HepG2 (cell line): ENCODE measurements around the gene SMTN. TPM values are rescaled to one million over a fixed set of nuclear protein-coding genes. Genes with fewer than 3 reads are reported as not detected.

ENCODE experiments used
- BORCS8-MEF2B ChIP-seq: sonication (generic); formaldehyde crosslinking; IDR thresholded peaks from 2 replicates; pipeline ENCODE4 v1.8.0; 2022; ENCODE audit warnings: mild to moderate bottlenecking, missing genetic modification reagents
- CBX1 ChIP-seq: IDR thresholded peaks from one replicate; pipeline ENCODE4 v1.6.1; 2016; ENCODE audit warnings: antibody characterized with exemption, low read depth
- CBX2 ChIP-seq, 2 experiments: fragments of 200-600 bp in 1 of 2; sonication (generic); formaldehyde crosslinking in 1 of 2; IDR thresholded peaks; 2 replicates each; pipeline versions ENCODE4 v1.7.0 to v1.8.1; 2018 to 2022; ENCODE audit warnings: low read depth in 2 of 2, low read length in 1 of 2, mild to moderate bottlenecking in 1 of 2, missing genetic modification reagents in 1 of 2
- ETV5 ChIP-seq: IDR thresholded peaks from 2 replicates; pipeline ENCODE4 v1.6.1; 2018; ENCODE audit warnings: missing biosample characterization, missing genetic modification reagents, inconsistent platforms, borderline replicate concordance
- FOSL1 ChIP-seq: sonication (generic); formaldehyde crosslinking; IDR thresholded peaks from 2 replicates; pipeline ENCODE4 v1.9.0; 2021; ENCODE audit warnings: missing genetic modification reagents, borderline replicate concordance
- FOXA3 ChIP-seq: IDR thresholded peaks from 2 replicates; pipeline ENCODE4 v1.6.1; 2016; ENCODE audit warnings: missing genetic modification reagents, missing compliant biosample characterization
- GABPB1 ChIP-seq: IDR thresholded peaks from 2 replicates; pipeline ENCODE4 v1.6.1; 2016; ENCODE audit warnings: mild to moderate bottlenecking, missing genetic modification reagents, moderate library complexity, missing compliant biosample characterization
- IKZF5 ChIP-seq: IDR thresholded peaks from 2 replicates; pipeline ENCODE4 v1.6.1; 2018; ENCODE audit warnings: missing genetic modification reagents, mild to moderate bottlenecking, missing compliant biosample characterization
- KDM5B ChIP-seq: sonication (generic); formaldehyde crosslinking; IDR thresholded peaks from 2 replicates; pipeline ENCODE4 v1.4.0; 2020; ENCODE audit warnings: missing genetic modification reagents, mild to moderate bottlenecking, borderline replicate concordance
- KLF11 ChIP-seq: IDR thresholded peaks from 2 replicates; pipeline ENCODE4 v1.6.1; 2016; ENCODE audit warnings: missing compliant biosample characterization
- KLF13 ChIP-seq: sonication (generic); formaldehyde crosslinking; IDR thresholded peaks from 2 replicates; pipeline ENCODE4 v1.4.0; 2020; ENCODE audit warnings: mild to moderate bottlenecking, missing genetic modification reagents
- KLF16 ChIP-seq, 2 experiments: sonication (generic) in 1 of 2; formaldehyde crosslinking in 1 of 2; IDR thresholded peaks; 2 replicates each; pipeline versions ENCODE4 v1.6.1 to v1.8.0; 2016 to 2023; ENCODE audit warnings: missing genetic modification reagents in 2 of 2, missing compliant biosample characterization in 1 of 2
- MYC ChIP-seq: sonication (generic); formaldehyde crosslinking; IDR thresholded peaks from 2 replicates; pipeline ENCODE4 v1.9.0; 2021; ENCODE audit warnings: missing genetic modification reagents, borderline replicate concordance
- NFE2 ChIP-seq: sonication (generic); formaldehyde crosslinking; IDR thresholded peaks from 2 replicates; pipeline ENCODE4 v1.4.0; 2020; ENCODE audit warnings: missing genetic modification reagents
- NR0B2 ChIP-seq: sonication (generic); formaldehyde crosslinking; IDR thresholded peaks from 2 replicates; pipeline ENCODE4 v1.4.0; 2020; ENCODE audit warnings: mild to moderate bottlenecking, missing genetic modification reagents
- SOX6 ChIP-seq, 2 experiments: fragments of 450-650 bp in 1 of 2; sonication (generic) in 1 of 2; formaldehyde crosslinking in 1 of 2; IDR thresholded peaks; 2 replicates each; pipeline versions ENCODE4 v1.4.0 to v1.6.1; 2017 to 2020; ENCODE audit warnings: antibody characterized with exemption in 1 of 2, mild to moderate bottlenecking in 1 of 2, missing genetic modification reagents in 1 of 2
- YEATS4 ChIP-seq: sonication (generic); formaldehyde crosslinking; IDR thresholded peaks from 2 replicates; pipeline ENCODE4 v1.4.0; 2020; ENCODE audit warnings: missing genetic modification reagents, borderline replicate concordance
- ZBTB20 ChIP-seq: sonication (generic); formaldehyde crosslinking; IDR thresholded peaks from 2 replicates; pipeline ENCODE4 v1.8.1; 2023; ENCODE audit warnings: missing genetic modification reagents, low read depth, mild to moderate bottlenecking, borderline replicate concordance
- ZBTB38 ChIP-seq: sonication (generic); formaldehyde crosslinking; IDR thresholded peaks from 2 replicates; pipeline ENCODE4 v1.5.1; 2020; ENCODE audit warnings: mild to moderate bottlenecking, missing genetic modification reagents
- ZKSCAN5 ChIP-seq: sonication (generic); formaldehyde crosslinking; IDR thresholded peaks from 2 replicates; pipeline ENCODE4 v1.5.1; 2020; ENCODE audit warnings: mild to moderate bottlenecking, missing genetic modification reagents
- ZNF207 ChIP-seq: fragments of 450-650 bp; IDR thresholded peaks from 2 replicates; pipeline ENCODE4 v1.6.1; 2016; ENCODE audit warnings: antibody characterized with exemption, borderline replicate concordance
- ZNF282 ChIP-seq: fragments of 450-650 bp; IDR thresholded peaks from 2 replicates; pipeline ENCODE4 v1.6.1; 2018; ENCODE audit not compliant: partially characterized antibody
- ZNF30 ChIP-seq: sonication (generic); formaldehyde crosslinking; IDR thresholded peaks from 2 replicates; pipeline ENCODE4 v1.5.0; 2020; ENCODE audit warnings: mild to moderate bottlenecking, missing genetic modification reagents
- ZNF350 ChIP-seq: sonication (generic); formaldehyde crosslinking; IDR thresholded peaks from 2 replicates; pipeline ENCODE4 v1.4.0; 2020; ENCODE audit warnings: mild to moderate bottlenecking, low read depth, missing genetic modification reagents, borderline replicate concordance
- polyA plus RNA-seq, 8 experiments: library from polyadenylated mRNA; depleted of rRNA in 3 of 8; stranded (reverse) in 7 of 8; unstranded in 1 of 8; fragments of >200 nt; fragmentation: Illumina TruSeq in 4 of 8; extraction: Trizol in 4 of 8; gene quantifications; 2 replicates each; pipeline versions ENCODE4 v1.2.1 to v1.2.3, GENCODE V29; 2011 to 2016; ENCODE audit warnings: low read depth in 4 of 8, missing spikeins in 1 of 8, mixed read lengths in 1 of 8; ENCODE audit not compliant: insufficient read depth in 1 of 8
- total RNA-seq, 5 experiments: library from RNA; depleted of rRNA; stranded (reverse); fragments of >200 nt; fragmentation: Illumina TruSeq; extraction: Trizol; gene quantifications; 2 replicates each; pipeline ENCODE4 v1.2.3, GENCODE V29; 2016; ENCODE audit warnings: low read depth in 1 of 5
- TF ChIP-seq, protein P1 (sequence below): sonication (generic); formaldehyde crosslinking; IDR thresholded peaks from 2 replicates; pipeline ENCODE4 v1.8.0; 2022; ENCODE audit warnings: mild to moderate bottlenecking, missing genetic modification reagents
- TF ChIP-seq, protein P2 (sequence below): IDR thresholded peaks from 2 replicates; pipeline ENCODE4 v1.6.1; 2016; ENCODE audit warnings: low read depth, borderline replicate concordance

The SMTN gene
- total and polyA plus RNA-seq, 2 of the 13 experiments (the other 11 are each of a cell fraction or from before 2014, with no cell fraction given) = 14.7 to 26.1 TPM

DNA sequence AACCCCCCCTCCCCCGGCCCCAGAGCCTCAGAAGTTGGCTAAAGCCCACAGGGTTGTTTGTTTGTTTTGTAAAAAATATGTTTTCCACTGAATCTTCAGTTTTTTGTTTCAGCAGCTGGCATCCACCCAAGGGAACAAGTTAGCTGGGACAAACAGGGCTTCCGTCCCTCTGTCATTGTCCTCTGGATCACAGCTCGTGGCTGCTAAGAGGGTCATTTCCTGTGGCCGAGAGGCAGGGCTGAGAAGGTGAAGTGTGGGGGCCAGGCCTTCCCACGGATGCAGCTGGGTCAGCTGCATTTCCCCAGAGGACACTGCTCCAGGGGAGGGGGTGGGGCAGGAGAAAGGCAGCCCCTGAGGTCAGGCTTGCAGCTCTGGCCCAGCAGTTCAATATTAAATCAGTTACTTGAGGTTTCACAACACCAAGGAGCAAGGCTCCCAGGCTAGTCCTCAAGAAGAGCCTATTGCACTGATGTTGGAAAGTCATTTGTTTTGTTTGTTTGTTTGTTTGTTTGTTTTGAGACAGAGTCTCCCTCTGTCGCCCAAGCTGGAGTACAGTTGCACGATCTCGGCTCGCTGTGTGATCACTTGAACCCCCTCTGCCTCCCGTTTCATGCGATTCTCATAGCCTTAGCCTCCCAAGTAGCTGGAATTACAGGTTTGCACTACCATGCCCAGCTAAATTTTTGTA, 34.4 kb upstream of the SMTN start (continued):
- TF ChIP-seq ZBTB20 (CRISPR knock-in tag) = no peak
- TF ChIP-seq MYC (CRISPR knock-in tag) = no peak; the same call in 1 of the 2 replicates
- peak; percentile 39; the same call in 1 of the 2 replicates for TF ChIP-seq FOXA3 (CRISPR knock-in tag)
- no peak for TF ChIP-seq CBX1
- TF ChIP-seq KDM5B = no peak; the same call in 1 of the 2 replicates
- no peak for TF ChIP-seq KLF13 (CRISPR knock-in tag)
- peak in 1 of 2 experiments; percentile 31; a peak in 1 of 4 replicates for TF ChIP-seq KLF16 (CRISPR knock-in tag; IDR thresholded peaks at IDR 0.05)
- no peak for TF ChIP-seq ZNF207
- no peak for TF ChIP-seq FOSL1 (CRISPR knock-in tag)
- TF ChIP-seq IKZF5 = 0 out of 2 replicates have a peak, but pooled peaks have one; percentile 17
- 0 out of 2 replicates have a peak, but pooled peaks have one; percentile 33 for TF ChIP-seq ZBTB38 (CRISPR knock-in tag)
- no peak for TF ChIP-seq ZKSCAN5
- no peak for TF ChIP-seq SOX6 (IDR thresholded peaks at IDR 0.05)
- TF ChIP-seq SOX6 (CRISPR knock-in tag; IDR thresholded peaks at IDR 0.05) = peak; percentile 59
- no peak for TF ChIP-seq CBX2 (IDR thresholded peaks at IDR 0.05; ENCODE audit: low read depth, low read length)
- no peak for TF ChIP-seq CBX2 (CRISPR knock-in tag; IDR thresholded peaks at IDR 0.05; ENCODE audit: low read depth)
- no peak for TF ChIP-seq ZNF282
- no peak for TF ChIP-seq NFE2 (CRISPR knock-in tag)
- TF ChIP-seq ETV5 (CRISPR knock-in tag) = peak; percentile 17; the same call in 1 of the 2 replicates
- TF ChIP-seq, protein P1, sequence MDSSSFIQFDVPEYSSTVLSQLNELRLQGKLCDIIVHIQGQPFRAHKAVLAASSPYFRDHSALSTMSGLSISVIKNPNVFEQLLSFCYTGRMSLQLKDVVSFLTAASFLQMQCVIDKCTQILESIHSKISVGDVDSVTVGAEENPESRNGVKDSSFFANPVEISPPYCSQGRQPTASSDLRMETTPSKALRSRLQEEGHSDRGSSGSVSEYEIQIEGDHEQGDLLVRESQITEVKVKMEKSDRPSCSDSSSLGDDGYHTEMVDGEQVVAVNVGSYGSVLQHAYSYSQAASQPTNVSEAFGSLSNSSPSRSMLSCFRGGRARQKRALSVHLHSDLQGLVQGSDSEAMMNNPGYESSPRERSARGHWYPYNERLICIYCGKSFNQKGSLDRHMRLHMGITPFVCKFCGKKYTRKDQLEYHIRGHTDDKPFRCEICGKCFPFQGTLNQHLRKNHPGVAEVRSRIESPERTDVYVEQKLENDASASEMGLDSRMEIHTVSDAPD (CRISPR knock-in tag) = no peak
- peak; percentile 38; the same call in 1 of the 2 replicates for TF ChIP-seq GABPB1 (CRISPR knock-in tag)
- TF ChIP-seq BORCS8-MEF2B (CRISPR knock-in tag) = no peak
- no peak for TF ChIP-seq ZNF350 (CRISPR knock-in tag)
- TF ChIP-seq NR0B2 (CRISPR knock-in tag) = no peak
- TF ChIP-seq ZNF30 (CRISPR knock-in tag) = no peak
- TF ChIP-seq KLF11 (CRISPR knock-in tag) = no peak
- no peak for TF ChIP-seq YEATS4
- TF ChIP-seq, protein P2, sequence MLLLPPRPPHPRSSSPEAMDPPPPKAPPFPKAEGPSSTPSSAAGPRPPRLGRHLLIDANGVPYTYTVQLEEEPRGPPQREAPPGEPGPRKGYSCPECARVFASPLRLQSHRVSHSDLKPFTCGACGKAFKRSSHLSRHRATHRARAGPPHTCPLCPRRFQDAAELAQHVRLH (CRISPR knock-in tag) = no peak
